Left lung (tissue), 10 donors: ENCODE data around the gene RMDN2. TPM values are rescaled to one million over a fixed set of nuclear protein-coding genes. Genes with fewer than 3 reads are reported as not detected.

Experiments
- ATAC-seq: fragments of 200-7000 bp; cut with Tn5 transposase; one replicate; pipeline ENCODE4 v1.9.1; 2020; ENCODE audit warnings: moderate library complexity
- DNase-seq, 4 donors: peaks; one replicate each; pipeline ENCODE4 v3.0.0-alpha.2; 2013 to 2020
- H3K27ac ChIP-seq, 2 donors: fragments of 200-600 bp; sonication (generic) in 1 of 2; one replicate each; pipeline versions ENCODE4 v1.5.0 to v1.8.0; 2020 to 2021
- H3K27me3 ChIP-seq, 2 donors: fragments of 200-600 bp; sonication (generic) in 1 of 2; one replicate each; pipeline versions ENCODE4 v1.5.0 to v1.8.0; 2020 to 2021
- H3K36me3 ChIP-seq, 2 donors: fragments of 200-600 bp; sonication (generic) in 1 of 2; one replicate each; pipeline versions ENCODE4 v1.5.0 to v1.8.0; 2020 to 2021
- H3K4me1 ChIP-seq, 2 donors: fragments of 200-600 bp; one replicate each; pipeline ENCODE4 v1.8.0; 2021
- H3K4me3 ChIP-seq, 2 donors: fragments of 200-600 bp; sonication (generic) in 1 of 2; one replicate each; pipeline versions ENCODE4 v1.5.0 to v1.8.0; 2020 to 2021; ENCODE audit warnings: mild to moderate bottlenecking in 1 of 2
- H3K9me3 ChIP-seq, 2 donors: fragments of 200-600 bp; sonication (generic) in 1 of 2; one replicate each; pipeline versions ENCODE4 v1.5.0 to v1.8.0; 2020 to 2021
- CTCF ChIP-seq, 2 donors: fragments of 200-600 bp; sonication (generic) in 1 of 2; IDR thresholded peaks; one replicate each; pipeline versions ENCODE4 v1.5.0 to v1.8.0; 2021; ENCODE audit warnings: antibody characterized with exemption in 2 of 2
- intact Hi-C, 2 donors: fragments of 100-400 bp; cut with DNase I; formaldehyde crosslinking; loops; one replicate each; pipeline versions ENCODE4 v1.11.2 to v1.14.2; 2022
- polyA plus RNA-seq, 6 donors: library from polyadenylated mRNA; unstranded; fragments of 120-200 nt; gene quantifications; one replicate each; pipeline ENCODE4 v1.2.1, GENCODE V29; 2013; ENCODE audit not compliant: insufficient read length in 6 of 6
- total RNA-seq, 2 donors: library from RNA; stranded (reverse); fragmentation: NEBNext Ultra II Directional; extraction: Animal tissue kit (Norgen Biotek cat#: 25700); gene quantifications; one replicate each; pipeline ENCODE4 v1.2.1, GENCODE V29; 2021
- donor health status: DM: no; HTN: yes; CAD: no.
- donor health status: DM: no; HTN: no; CAD: no.

Gene RMDN2
- total and polyA plus RNA-seq, 8 donors = 14.2 to 21.7 (median 16.6) TPM

- Histone ChIP-seq H3K36me3 (no peaks in the 10 kb centered on the region), H3K27ac (no peak overlapping the region), H3K4me3 (no peak overlapping the region), H3K9me3 (no peaks in the 10 kb centered on the region), H3K27me3 (no peaks in the 10 kb centered on the region), H3K4me1 (peaks cover 6 to 44% of the 10 kb centered on the region in 2 donors)
- no peak for TF ChIP-seq CTCF (IDR thresholded peaks at IDR 0.05)
- ATAC-seq (no peak), DNase-seq (no peak)
- intact Hi-C loops = no loop called here
Measured at GRCh38 chr2:37896319-37896718, 28.8 kb upstream of the RMDN2 start.

GRCh38 chr2:37897511-37897910, 27.6 kb upstream of the RMDN2 start:
- Histone ChIP-seq H3K4me3 (no peak overlapping the region), H3K27me3 (no peaks in the 10 kb centered on the region), H3K27ac (no peak overlapping the region), H3K4me1 (peaks cover 6 to 32% of the 10 kb centered on the region in 2 donors), H3K36me3 (no peaks in the 10 kb centered on the region), H3K9me3 (no peaks in the 10 kb centered on the region)
- TF ChIP-seq CTCF (IDR thresholded peaks at IDR 0.05) = no peak
- intact Hi-C loops = no loop called here
- no peak for ATAC-seq
- DNase-seq = no peak

GRCh38 chr2:37898448-37898847, 26.6 kb upstream of the RMDN2 start:
- H3K9me3 ChIP-seq = no peaks in the 10 kb centered on the region
- H3K4me1 ChIP-seq = peaks cover 6 to 22% of the 10 kb centered on the region in 2 donors
- TF ChIP-seq CTCF (IDR thresholded peaks at IDR 0.05) = no peak
- intact Hi-C loops = no loop called here
- no peaks in the 10 kb centered on the region for H3K27me3 ChIP-seq
- H3K4me3 ChIP-seq = no peak overlapping the region
- DNase-seq (no peak), ATAC-seq (no peak)
- no peaks in the 10 kb centered on the region for H3K36me3 ChIP-seq
- no peak overlapping the region for H3K27ac ChIP-seq

- no peak for ATAC-seq
- Histone ChIP-seq H3K36me3 (no peaks in the 10 kb centered on the region), H3K4me3 (no peak overlapping the region), H3K4me1 (no peaks in the 10 kb centered on the region), H3K27me3 (no peaks in the 10 kb centered on the region), H3K9me3 (no peaks in the 10 kb centered on the region), H3K27ac (no peak overlapping the region)
- intact Hi-C loops = no loop called here
- DNase-seq = no peak
- TF ChIP-seq CTCF (IDR thresholded peaks at IDR 0.05) = no peak
Measured at GRCh38 chr2:37902991-37903390, 22.1 kb upstream of the RMDN2 start.

GRCh38 chr2:37904425-37904824, 20.7 kb upstream of the RMDN2 start:
- no peak for TF ChIP-seq CTCF (IDR thresholded peaks at IDR 0.05)
- Histone ChIP-seq H3K4me1 (no peaks in the 10 kb centered on the region), H3K9me3 (no peaks in the 10 kb centered on the region), H3K27me3 (no peaks in the 10 kb centered on the region), H3K27ac (no peak overlapping the region), H3K4me3 (no peak overlapping the region), H3K36me3 (no peaks in the 10 kb centered on the region)
- DNase-seq (no peak), ATAC-seq (no peak)
- intact Hi-C loops = no loop called here
